MM.1S (cell line): ENCODE data around the gene SSX2IP.

Source experiments
- DNase-seq: peaks from one replicate; pipeline ENCODE4 v3.0.0-alpha.2; 2015
- H2AFZ ChIP-seq: fragments of 300-600 bp; sonication (generic); 2 replicates; pipeline ENCODE4 v1.6.0; 2016; ENCODE audit warnings: antibody characterized with exemption, low read length
- H3F3A ChIP-seq: fragments of 300-600 bp; sonication (generic); 2 replicates; pipeline ENCODE4 v1.6.1; 2016; ENCODE audit warnings: mild to moderate bottlenecking, antibody characterized with exemption, low read length, moderate library complexity, mixed read lengths; ENCODE audit not compliant: insufficient read depth
- H3K27ac ChIP-seq: fragments of 300-600 bp; sonication (generic); 2 replicates; pipeline ENCODE4 v1.5.1; 2016; ENCODE audit warnings: mild to moderate bottlenecking, low read length
- H3K27me3 ChIP-seq: fragments of 300-600 bp; sonication (generic); replicated peaks from 2 replicates; pipeline ENCODE4 v1.6.0; 2016; ENCODE audit warnings: low read length; ENCODE audit not compliant: insufficient read depth
- H3K36me3 ChIP-seq: fragments of 300-600 bp; sonication (generic); replicated peaks from 2 replicates; pipeline ENCODE4 v1.6.1; 2016; ENCODE audit warnings: mild to moderate bottlenecking, low read length, mixed read lengths; ENCODE audit not compliant: insufficient read depth
- H3K4me1 ChIP-seq: fragments of 300-600 bp; sonication (generic); 2 replicates; pipeline ENCODE4 v1.6.1; 2016; ENCODE audit warnings: low read length, mixed read lengths
- H3K4me2 ChIP-seq: fragments of 300-600 bp; sonication (generic); 2 replicates; pipeline ENCODE4 v1.6.0; 2016; ENCODE audit warnings: low read depth, low read length
- H3K4me3 ChIP-seq: fragments of 300-600 bp; sonication (generic); 2 replicates; pipeline ENCODE4 v1.5.1; 2016; ENCODE audit warnings: low read length, mixed read lengths
- H3K79me2 ChIP-seq: fragments of 300-600 bp; sonication (generic); 2 replicates; pipeline ENCODE4 v1.6.1; 2016; ENCODE audit warnings: mixed run types, low read length, mixed read lengths
- H3K9ac ChIP-seq: fragments of 300-600 bp; sonication (generic); 2 replicates; pipeline ENCODE4 v1.6.1; 2016; ENCODE audit warnings: low read length, mixed read lengths
- H3K9me2 ChIP-seq: fragments of 300-600 bp; sonication (generic); replicated peaks from 2 replicates; pipeline ENCODE4 v1.6.1; 2016; ENCODE audit warnings: mild to moderate bottlenecking, low read length, mixed read lengths; ENCODE audit not compliant: insufficient read depth
- H3K9me3 ChIP-seq: fragments of 300-600 bp; sonication (generic); replicated peaks from 2 replicates; pipeline ENCODE4 v1.6.1; 2016; ENCODE audit warnings: mild to moderate bottlenecking, low read length, mixed read lengths; ENCODE audit not compliant: insufficient read depth
- H4K20me1 ChIP-seq: fragments of 300-600 bp; sonication (generic); 2 replicates; pipeline ENCODE4 v1.6.1; 2016; ENCODE audit warnings: mild to moderate bottlenecking, low read length, moderate library complexity, mixed read lengths; ENCODE audit not compliant: insufficient read depth
- EZH2 ChIP-seq: fragments of 300-600 bp; sonication (generic); optimal IDR thresholded peaks from 2 replicates; pipeline ENCODE3; 2017; ENCODE audit warnings: low read depth, mild to moderate bottlenecking, antibody characterized with exemption, low read length, mixed read lengths
- EZH2phosphoT487 ChIP-seq: fragments of 300-600 bp; sonication (generic); IDR thresholded peaks from 2 replicates; pipeline ENCODE4 v1.6.1; 2018; ENCODE audit warnings: antibody characterized with exemption, low read length
- TF ChIP-seq, protein P1 (sequence below): fragments of 300-600 bp; sonication (generic); IDR thresholded peaks from 2 replicates; pipeline ENCODE4 v1.5.1; 2016; ENCODE audit warnings: antibody characterized with exemption, low read length, mixed read lengths

SSX2IP gene

GRCh38 chr1:84703431-84703830 is 13.2 kb upstream of the SSX2IP start:
- Histone ChIP-seq H3K9ac (no peak overlapping the region), H3F3A (no peaks in the 10 kb centered on the region), H3K36me3 (no peaks in the 10 kb centered on the region), H4K20me1 (no peaks in the 10 kb centered on the region), H3K9me2 (no peaks in the 10 kb centered on the region), H3K79me2 (no peaks in the 10 kb centered on the region), H3K4me3 (no peak overlapping the region), H3K27me3 (no peaks in the 10 kb centered on the region), H3K4me1 (no peaks in the 10 kb centered on the region), H2AFZ (no peak overlapping the region), H3K9me3 (no peaks in the 10 kb centered on the region), H3K27ac (no peak overlapping the region), H3K4me2 (no peak overlapping the region)
- TF ChIP-seq, protein P1, sequence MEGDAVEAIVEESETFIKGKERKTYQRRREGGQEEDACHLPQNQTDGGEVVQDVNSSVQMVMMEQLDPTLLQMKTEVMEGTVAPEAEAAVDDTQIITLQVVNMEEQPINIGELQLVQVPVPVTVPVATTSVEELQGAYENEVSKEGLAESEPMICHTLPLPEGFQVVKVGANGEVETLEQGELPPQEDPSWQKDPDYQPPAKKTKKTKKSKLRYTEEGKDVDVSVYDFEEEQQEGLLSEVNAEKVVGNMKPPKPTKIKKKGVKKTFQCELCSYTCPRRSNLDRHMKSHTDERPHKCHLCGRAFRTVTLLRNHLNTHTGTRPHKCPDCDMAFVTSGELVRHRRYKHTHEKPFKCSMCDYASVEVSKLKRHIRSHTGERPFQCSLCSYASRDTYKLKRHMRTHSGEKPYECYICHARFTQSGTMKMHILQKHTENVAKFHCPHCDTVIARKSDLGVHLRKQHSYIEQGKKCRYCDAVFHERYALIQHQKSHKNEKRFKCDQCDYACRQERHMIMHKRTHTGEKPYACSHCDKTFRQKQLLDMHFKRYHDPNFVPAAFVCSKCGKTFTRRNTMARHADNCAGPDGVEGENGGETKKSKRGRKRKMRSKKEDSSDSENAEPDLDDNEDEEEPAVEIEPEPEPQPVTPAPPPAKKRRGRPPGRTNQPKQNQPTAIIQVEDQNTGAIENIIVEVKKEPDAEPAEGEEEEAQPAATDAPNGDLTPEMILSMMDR = no peak
- no peak for TF ChIP-seq EZH2phosphoT487
- TF ChIP-seq EZH2 = no peak
- DNase-seq = no peak

GRCh38 chr1:84702143-84702542 is 11.9 kb upstream of the SSX2IP start:
- no peaks in the 10 kb centered on the region for H3K36me3 ChIP-seq

GRCh38 chr1:84701376-84701775 is 11.1 kb upstream of the SSX2IP start:
- Histone ChIP-seq H4K20me1 (no peaks in the 10 kb centered on the region), H3K9me2 (no peaks in the 10 kb centered on the region), H3K4me3 (no peak overlapping the region), H2AFZ (no peak overlapping the region), H3K79me2 (no peaks in the 10 kb centered on the region), H3K27me3 (no peaks in the 10 kb centered on the region), H3K4me2 (no peak overlapping the region), H3K36me3 (no peaks in the 10 kb centered on the region), H3K27ac (no peak overlapping the region), H3K9ac (no peak overlapping the region), H3F3A (no peaks in the 10 kb centered on the region), H3K9me3 (no peaks in the 10 kb centered on the region), H3K4me1 (no peaks in the 10 kb centered on the region)
- TF ChIP-seq, protein P1 = no peak
- no peak for DNase-seq

More at GRCh38 chr1:84702143-84702542, 11.9 kb upstream of the SSX2IP start:
- no peak overlapping the region for H3K4me2 ChIP-seq
- H4K20me1 ChIP-seq = no peaks in the 10 kb centered on the region
- no peak overlapping the region for H3K4me3 ChIP-seq
- no peak for DNase-seq
- TF ChIP-seq, protein P1 = no peak
- no peak for TF ChIP-seq EZH2
- TF ChIP-seq EZH2phosphoT487 = no peak
- H3K79me2 ChIP-seq = no peaks in the 10 kb centered on the region
- no peak overlapping the region for H3K9ac ChIP-seq
- H2AFZ ChIP-seq = no peak overlapping the region
- no peaks in the 10 kb centered on the region for H3K9me3 ChIP-seq
- no peaks in the 10 kb centered on the region for H3K9me2 ChIP-seq
- no peak overlapping the region for H3K27ac ChIP-seq
- no peaks in the 10 kb centered on the region for H3K27me3 ChIP-seq
- H3F3A ChIP-seq = no peaks in the 10 kb centered on the region
- no peaks in the 10 kb centered on the region for H3K4me1 ChIP-seq

DNA sequence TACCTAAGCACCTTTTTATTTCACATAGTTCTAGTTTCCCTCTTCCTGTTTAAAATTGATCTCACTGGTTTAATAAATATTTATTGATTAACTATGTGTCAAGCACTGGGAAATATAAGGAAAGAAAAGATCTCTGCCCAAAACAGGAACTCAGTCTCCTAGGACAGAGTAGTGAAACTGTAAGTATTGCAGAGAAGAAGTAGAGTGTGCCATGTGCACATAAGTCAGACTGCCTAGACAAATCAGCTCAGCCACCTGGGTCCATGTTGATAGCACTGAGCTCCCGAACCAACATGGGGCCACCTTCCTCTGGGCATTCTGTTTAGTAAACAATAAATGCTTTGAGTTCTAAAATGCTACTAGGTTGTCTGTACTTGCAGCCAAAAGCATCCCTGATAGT is 9.8 kb upstream of the SSX2IP start:
- no peaks in the 10 kb centered on the region for H3K9me3 ChIP-seq
- TF ChIP-seq EZH2phosphoT487 (no peak), EZH2 (no peak)
- TF ChIP-seq, protein P1 = no peak
- no peaks in the 10 kb centered on the region for H4K20me1 ChIP-seq
- no peak overlapping the region for H3K9ac ChIP-seq
- no peaks in the 10 kb centered on the region for H3K79me2 ChIP-seq
- DNase-seq = no peak
- H3K27ac ChIP-seq = no peak overlapping the region
- no peaks in the 10 kb centered on the region for H3K4me1 ChIP-seq
- H3K36me3 ChIP-seq = no peaks in the 10 kb centered on the region
- no peaks in the 10 kb centered on the region for H3K9me2 ChIP-seq
- no peak overlapping the region for H3K4me3 ChIP-seq
- no peaks in the 10 kb centered on the region for H3F3A ChIP-seq
- H2AFZ ChIP-seq = no peak overlapping the region
- H3K4me2 ChIP-seq = no peak overlapping the region
- no peaks in the 10 kb centered on the region for H3K27me3 ChIP-seq
